GM12878 (cell line): ENCODE data around the gene MAN2A2. TPM values are rescaled to one million over a fixed set of nuclear protein-coding genes. Genes with fewer than 3 reads are reported as not detected.

Source experiments
- BCL11A ChIP-seq: IDR thresholded peaks from 2 replicates; pipeline ENCODE4 v1.6.1; 2011; ENCODE audit warnings: low read depth, low read length
- CHD1 ChIP-seq: IDR thresholded peaks from 2 replicates; pipeline ENCODE4 v1.6.1; 2012; ENCODE audit warnings: low read depth, low read length, improper control_type of control experiment
- CHD2 ChIP-seq: IDR thresholded peaks from 2 replicates; pipeline ENCODE4 v1.6.1; 2011; ENCODE audit warnings: low read depth, low read length, improper control_type of control experiment, borderline replicate concordance
- CHD4 ChIP-seq: fragments of 200-600 bp; sonication (generic); IDR thresholded peaks from 2 replicates; pipeline ENCODE4 v1.6.1; 2016; ENCODE audit warnings: mild to moderate bottlenecking
- DPF2 ChIP-seq: fragments of 450-650 bp; IDR thresholded peaks from 2 replicates; pipeline ENCODE4 v1.6.1; 2017; ENCODE audit warnings: mild to moderate bottlenecking
- IKZF1 ChIP-seq: fragments of 450-650 bp; conservative IDR thresholded peaks from 2 replicates; pipeline ENCODE4 v1.6.1; 2017; ENCODE audit warnings: antibody characterized with exemption, mild to moderate bottlenecking
- NFIC ChIP-seq: IDR thresholded peaks from 2 replicates; pipeline ENCODE4 v1.6.1; 2012; ENCODE audit warnings: low read depth, mild to moderate bottlenecking, inconsistent platforms, low read length, moderate library complexity
- NFXL1 ChIP-seq: fragments of 450-650 bp; IDR thresholded peaks from 2 replicates; pipeline ENCODE4 v1.6.1; 2017; ENCODE audit warnings: antibody characterized with exemption, mild to moderate bottlenecking, borderline replicate concordance
- NR2F1 ChIP-seq: fragments of 450-650 bp; conservative IDR thresholded peaks from 2 replicates; pipeline ENCODE4 v1.6.1; 2017; ENCODE audit warnings: mild to moderate bottlenecking
- SREBF2 ChIP-seq: IDR thresholded peaks from 2 replicates; pipeline ENCODE4 v1.6.1; 2012; ENCODE audit warnings: mild to moderate bottlenecking, low read length
- TBL1XR1 ChIP-seq: IDR thresholded peaks from 2 replicates; pipeline ENCODE4 v1.6.1; 2012; ENCODE audit warnings: low read depth, low read length, improper control_type of control experiment
- TCF3 ChIP-seq: IDR thresholded peaks from 2 replicates; pipeline ENCODE4 v1.6.1; 2012; ENCODE audit warnings: low read depth, mild to moderate bottlenecking, low read length, borderline replicate concordance; ENCODE audit not compliant: insufficient read depth
- ZNF207 ChIP-seq: fragments of 450-650 bp; IDR thresholded peaks from 2 replicates; pipeline ENCODE4 v1.6.1; 2014; ENCODE audit warnings: antibody characterized with exemption, mild to moderate bottlenecking, borderline replicate concordance
- polyA plus RNA-seq, 11 experiments: library from polyadenylated mRNA; depleted of rRNA in 4 of 11; unstranded in 6 of 11; stranded (reverse) in 5 of 11; fragments of >200 nt; fragmentation: Nextera tagmentation in 4 of 11; fragmentation: Illumina TruSeq in 1 of 11; extraction: Ambion mirVana in 4 of 11; extraction: Trizol in 1 of 11; gene quantifications; 1 replicate in 1 of 11; 2 replicates in 10 of 11; pipeline versions ENCODE4 v1.2.1 to v1.2.3, GENCODE V29; 2011 to 2016; ENCODE audit warnings: inconsistent platforms in 2 of 11, missing spikeins in 2 of 11, low read depth in 1 of 11
- total RNA-seq, 4 experiments: library from RNA; depleted of rRNA in 3 of 4; stranded (reverse); fragments of >200 nt in 3 of 4; fragmentation: Illumina TruSeq in 1 of 4; extraction: Trizol in 1 of 4; gene quantifications; 2 replicates each; pipeline versions ENCODE4 v1.2.1 to v1.2.3, GENCODE V29; 2013 to 2021
- TF ChIP-seq, protein P1 (sequence below), 3 experiments: IDR thresholded peaks in 2 of 3; conservative IDR thresholded peaks in 1 of 3; 2 replicates each; pipeline ENCODE4 v1.5.1; 2011; ENCODE audit warnings: low read depth in 3 of 3, low read length in 3 of 3, mild to moderate bottlenecking in 3 of 3, control low read depth in 2 of 3, moderate library complexity in 2 of 3, inconsistent platforms in 1 of 3, mixed read lengths in 1 of 3; ENCODE audit not compliant: control insufficient read depth in 2 of 3, insufficient read depth in 1 of 3; ENCODE audit errors: extremely low read depth in 1 of 3
- TF ChIP-seq, protein P2 (sequence below): fragments of 450-650 bp; formaldehyde crosslinking; IDR thresholded peaks from 2 replicates; pipeline ENCODE4 v1.5.0; 2022; ENCODE audit warnings: mild to moderate bottlenecking, missing genetic modification characterization
- TF ChIP-seq, protein P3 (sequence below): IDR thresholded peaks from 2 replicates; pipeline ENCODE4 v1.6.1; 2011; ENCODE audit warnings: borderline replicate concordance, low read depth, mild to moderate bottlenecking, moderate library complexity, low read length; ENCODE audit not compliant: insufficient read depth, poor library complexity, severe bottlenecking
- TF ChIP-seq, protein P4 (sequence below): fragments of 450-650 bp; IDR thresholded peaks from 2 replicates; pipeline ENCODE4 v1.6.1; 2014; ENCODE audit warnings: mild to moderate bottlenecking
- TF ChIP-seq, protein P5 (sequence below): fragments of 450-650 bp; IDR thresholded peaks from 2 replicates; pipeline ENCODE4 v1.6.1; 2017; ENCODE audit warnings: antibody characterized with exemption, mild to moderate bottlenecking, moderate library complexity

MAN2A2 gene
- total and polyA plus RNA-seq, 10 of the 15 experiments (the other 5 are each of a cell fraction or from before 2014, with no cell fraction given) = 4.2 to 79.4 (median 23.2) TPM

DNA sequence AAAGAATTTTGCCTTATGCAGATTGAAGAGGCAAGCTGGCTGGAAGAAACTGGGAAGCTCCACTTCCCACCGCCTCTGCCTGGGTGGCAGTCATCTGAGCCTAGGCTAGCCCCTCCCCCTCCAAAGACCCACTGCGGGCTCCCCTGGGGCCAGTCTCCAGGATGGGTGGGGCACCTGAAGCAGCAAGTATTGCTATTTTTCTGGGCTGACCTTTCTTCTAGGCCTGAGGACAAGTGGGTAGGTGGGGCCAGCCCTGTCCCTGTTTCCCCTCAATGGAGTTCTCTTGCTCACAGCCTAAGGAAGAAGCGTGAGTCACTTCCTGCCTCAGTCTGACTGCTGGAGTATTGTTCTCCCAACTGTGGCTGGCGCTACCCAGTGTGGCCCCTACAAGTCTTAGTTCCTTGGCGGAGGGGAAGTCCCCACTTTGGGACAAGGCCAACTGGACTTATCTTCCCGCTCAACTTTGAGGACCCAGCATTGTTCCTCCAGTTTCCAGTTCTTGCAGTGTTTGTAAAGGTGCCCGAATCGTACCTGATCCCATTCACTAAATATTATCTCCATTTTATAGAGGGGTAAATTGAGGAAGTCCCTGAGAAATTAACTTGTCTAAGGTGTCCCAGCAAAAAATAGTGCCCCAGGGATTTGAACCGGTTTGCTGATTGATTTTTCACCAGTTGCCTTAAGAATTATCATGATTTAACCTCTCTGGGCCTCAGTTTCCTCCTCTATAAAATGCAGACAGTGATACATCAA lies 33.3 kb upstream of the MAN2A2 start (continued):
- no peak for TF ChIP-seq SREBF2
- no peak; the same call in 1 of the 2 replicates for TF ChIP-seq NFIC
- TF ChIP-seq, protein P1, sequence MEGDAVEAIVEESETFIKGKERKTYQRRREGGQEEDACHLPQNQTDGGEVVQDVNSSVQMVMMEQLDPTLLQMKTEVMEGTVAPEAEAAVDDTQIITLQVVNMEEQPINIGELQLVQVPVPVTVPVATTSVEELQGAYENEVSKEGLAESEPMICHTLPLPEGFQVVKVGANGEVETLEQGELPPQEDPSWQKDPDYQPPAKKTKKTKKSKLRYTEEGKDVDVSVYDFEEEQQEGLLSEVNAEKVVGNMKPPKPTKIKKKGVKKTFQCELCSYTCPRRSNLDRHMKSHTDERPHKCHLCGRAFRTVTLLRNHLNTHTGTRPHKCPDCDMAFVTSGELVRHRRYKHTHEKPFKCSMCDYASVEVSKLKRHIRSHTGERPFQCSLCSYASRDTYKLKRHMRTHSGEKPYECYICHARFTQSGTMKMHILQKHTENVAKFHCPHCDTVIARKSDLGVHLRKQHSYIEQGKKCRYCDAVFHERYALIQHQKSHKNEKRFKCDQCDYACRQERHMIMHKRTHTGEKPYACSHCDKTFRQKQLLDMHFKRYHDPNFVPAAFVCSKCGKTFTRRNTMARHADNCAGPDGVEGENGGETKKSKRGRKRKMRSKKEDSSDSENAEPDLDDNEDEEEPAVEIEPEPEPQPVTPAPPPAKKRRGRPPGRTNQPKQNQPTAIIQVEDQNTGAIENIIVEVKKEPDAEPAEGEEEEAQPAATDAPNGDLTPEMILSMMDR (IDR thresholded peaks at IDR 0.05 in 2 of 3, conservative IDR thresholded peaks at IDR 0.05 in 1 of 3; ENCODE audit: control insufficient read depth in 2 of 3, extremely low read depth in 1 of 3, insufficient read depth in 1 of 3, low read depth in 3 of 3, low read length in 3 of 3) = no peak
- TF ChIP-seq CHD1 = no peak
- TF ChIP-seq, protein P2, sequence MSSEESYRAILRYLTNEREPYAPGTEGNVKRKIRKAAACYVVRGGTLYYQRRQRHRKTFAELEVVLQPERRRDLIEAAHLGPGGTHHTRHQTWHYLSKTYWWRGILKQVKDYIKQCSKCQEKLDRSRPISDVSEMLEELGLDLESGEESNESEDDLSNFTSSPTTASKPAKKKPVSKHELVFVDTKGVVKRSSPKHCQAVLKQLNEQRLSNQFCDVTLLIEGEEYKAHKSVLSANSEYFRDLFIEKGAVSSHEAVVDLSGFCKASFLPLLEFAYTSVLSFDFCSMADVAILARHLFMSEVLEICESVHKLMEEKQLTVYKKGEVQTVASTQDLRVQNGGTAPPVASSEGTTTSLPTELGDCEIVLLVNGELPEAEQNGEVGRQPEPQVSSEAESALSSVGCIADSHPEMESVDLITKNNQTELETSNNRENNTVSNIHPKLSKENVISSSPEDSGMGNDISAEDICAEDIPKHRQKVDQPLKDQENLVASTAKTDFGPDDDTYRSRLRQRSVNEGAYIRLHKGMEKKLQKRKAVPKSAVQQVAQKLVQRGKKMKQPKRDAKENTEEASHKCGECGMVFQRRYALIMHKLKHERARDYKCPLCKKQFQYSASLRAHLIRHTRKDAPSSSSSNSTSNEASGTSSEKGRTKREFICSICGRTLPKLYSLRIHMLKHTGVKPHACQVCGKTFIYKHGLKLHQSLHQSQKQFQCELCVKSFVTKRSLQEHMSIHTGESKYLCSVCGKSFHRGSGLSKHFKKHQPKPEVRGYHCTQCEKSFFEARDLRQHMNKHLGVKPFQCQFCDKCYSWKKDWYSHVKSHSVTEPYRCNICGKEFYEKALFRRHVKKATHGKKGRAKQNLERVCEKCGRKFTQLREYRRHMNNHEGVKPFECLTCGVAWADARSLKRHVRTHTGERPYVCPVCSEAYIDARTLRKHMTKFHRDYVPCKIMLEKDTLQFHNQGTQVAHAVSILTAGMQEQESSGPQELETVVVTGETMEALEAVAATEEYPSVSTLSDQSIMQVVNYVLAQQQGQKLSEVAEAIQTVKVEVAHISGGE (CRISPR knock-in tag) = no peak
- TF ChIP-seq NFXL1 = no peak
- peak; percentile 65 for TF ChIP-seq IKZF1
- TF ChIP-seq TBL1XR1 = 0 out of 2 replicates have a peak, but pooled peaks have one; percentile 40
- TF ChIP-seq TCF3 = no peak
- TF ChIP-seq DPF2 = peak; percentile 56; the same call in 1 of the 2 replicates
- no peak for TF ChIP-seq CHD4
- no peak for TF ChIP-seq NR2F1
- TF ChIP-seq, protein P3, sequence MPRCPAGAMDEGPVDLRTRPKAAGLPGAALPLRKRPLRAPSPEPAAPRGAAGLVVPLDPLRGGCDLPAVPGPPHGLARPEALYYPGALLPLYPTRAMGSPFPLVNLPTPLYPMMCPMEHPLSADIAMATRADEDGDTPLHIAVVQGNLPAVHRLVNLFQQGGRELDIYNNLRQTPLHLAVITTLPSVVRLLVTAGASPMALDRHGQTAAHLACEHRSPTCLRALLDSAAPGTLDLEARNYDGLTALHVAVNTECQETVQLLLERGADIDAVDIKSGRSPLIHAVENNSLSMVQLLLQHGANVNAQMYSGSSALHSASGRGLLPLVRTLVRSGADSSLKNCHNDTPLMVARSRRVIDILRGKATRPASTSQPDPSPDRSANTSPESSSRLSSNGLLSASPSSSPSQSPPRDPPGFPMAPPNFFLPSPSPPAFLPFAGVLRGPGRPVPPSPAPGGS = peak; percentile 42
- no peak for TF ChIP-seq BCL11A
- TF ChIP-seq ZNF207 = no peak
- TF ChIP-seq CHD2 = no peak
- TF ChIP-seq, protein P4, sequence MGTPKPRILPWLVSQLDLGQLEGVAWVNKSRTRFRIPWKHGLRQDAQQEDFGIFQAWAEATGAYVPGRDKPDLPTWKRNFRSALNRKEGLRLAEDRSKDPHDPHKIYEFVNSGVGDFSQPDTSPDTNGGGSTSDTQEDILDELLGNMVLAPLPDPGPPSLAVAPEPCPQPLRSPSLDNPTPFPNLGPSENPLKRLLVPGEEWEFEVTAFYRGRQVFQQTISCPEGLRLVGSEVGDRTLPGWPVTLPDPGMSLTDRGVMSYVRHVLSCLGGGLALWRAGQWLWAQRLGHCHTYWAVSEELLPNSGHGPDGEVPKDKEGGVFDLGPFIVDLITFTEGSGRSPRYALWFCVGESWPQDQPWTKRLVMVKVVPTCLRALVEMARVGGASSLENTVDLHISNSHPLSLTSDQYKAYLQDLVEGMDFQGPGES = no peak
- TF ChIP-seq, protein P5, sequence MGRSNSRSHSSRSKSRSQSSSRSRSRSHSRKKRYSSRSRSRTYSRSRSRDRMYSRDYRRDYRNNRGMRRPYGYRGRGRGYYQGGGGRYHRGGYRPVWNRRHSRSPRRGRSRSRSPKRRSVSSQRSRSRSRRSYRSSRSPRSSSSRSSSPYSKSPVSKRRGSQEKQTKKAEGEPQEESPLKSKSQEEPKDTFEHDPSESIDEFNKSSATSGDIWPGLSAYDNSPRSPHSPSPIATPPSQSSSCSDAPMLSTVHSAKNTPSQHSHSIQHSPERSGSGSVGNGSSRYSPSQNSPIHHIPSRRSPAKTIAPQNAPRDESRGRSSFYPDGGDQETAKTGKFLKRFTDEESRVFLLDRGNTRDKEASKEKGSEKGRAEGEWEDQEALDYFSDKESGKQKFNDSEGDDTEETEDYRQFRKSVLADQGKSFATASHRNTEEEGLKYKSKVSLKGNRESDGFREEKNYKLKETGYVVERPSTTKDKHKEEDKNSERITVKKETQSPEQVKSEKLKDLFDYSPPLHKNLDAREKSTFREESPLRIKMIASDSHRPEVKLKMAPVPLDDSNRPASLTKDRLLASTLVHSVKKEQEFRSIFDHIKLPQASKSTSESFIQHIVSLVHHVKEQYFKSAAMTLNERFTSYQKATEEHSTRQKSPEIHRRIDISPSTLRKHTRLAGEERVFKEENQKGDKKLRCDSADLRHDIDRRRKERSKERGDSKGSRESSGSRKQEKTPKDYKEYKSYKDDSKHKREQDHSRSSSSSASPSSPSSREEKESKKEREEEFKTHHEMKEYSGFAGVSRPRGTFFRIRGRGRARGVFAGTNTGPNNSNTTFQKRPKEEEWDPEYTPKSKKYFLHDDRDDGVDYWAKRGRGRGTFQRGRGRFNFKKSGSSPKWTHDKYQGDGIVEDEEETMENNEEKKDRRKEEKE = no peak
